Activated CD8-positive, alpha-beta memory T cell treated with anti-CD3 and anti-CD28 coated beads, Interleukin-2, amount 10 ng/mL, durations not matched to agents 7 days and 5 days (primary cell): ENCODE measurements around the gene APBA3. TPM values are rescaled to one million over a fixed set of nuclear protein-coding genes. Genes with fewer than 3 reads are reported as not detected.
A peak's percentile ranks its signal among the peaks of the same experiment; 100 is the strongest.

ENCODE experiments used
- ATAC-seq: fragments of 150-1000 bp; cut with Tn5 transposase; one replicate; pipeline ENCODE4 v1.10.0; 2021; ENCODE audit warnings: moderate library complexity
- CTCF ChIA-PET: fragments of 350-600 bp; sonication (Branson Sonifier 250); formaldehyde crosslinking; loops from one replicate; lab custom pipeline; 2021; ENCODE audit warnings: antibody characterized with exemption; lab: Charles Lee
- DNase-seq: peaks from one replicate; pipeline ENCODE4 v3.0.0-alpha.2; 2020
- H3K27ac Mint-ChIP-seq: one replicate; pipeline ENCODE4 v1.8.0; 2021; ENCODE audit warnings: mild to moderate bottlenecking, mixed read lengths
- H3K27me3 Mint-ChIP-seq: one replicate; pipeline ENCODE4 v1.8.0; 2021; ENCODE audit warnings: mixed read lengths
- H3K36me3 Mint-ChIP-seq: one replicate; pipeline ENCODE4 v1.8.0; 2021; ENCODE audit warnings: mild to moderate bottlenecking, mixed read lengths
- H3K4me1 Mint-ChIP-seq: one replicate; pipeline ENCODE4 v1.8.0; 2021; ENCODE audit warnings: mixed read lengths
- H3K4me3 Mint-ChIP-seq: one replicate; pipeline ENCODE4 v1.8.0; 2021; ENCODE audit warnings: mild to moderate bottlenecking, moderate library complexity, mixed read lengths
- H3K9me3 Mint-ChIP-seq: one replicate; pipeline ENCODE4 v1.8.0; 2022; ENCODE audit warnings: low read depth, mixed read lengths
- total RNA-seq, 2 experiments: library from RNA; stranded (reverse); gene quantifications; one replicate each; pipeline ENCODE4 v1.2.3, GENCODE V29; 2021

The APBA3 gene
- total RNA-seq, 2 experiments from 2014 or later: 50.3 to 65.5 TPM

DNA sequence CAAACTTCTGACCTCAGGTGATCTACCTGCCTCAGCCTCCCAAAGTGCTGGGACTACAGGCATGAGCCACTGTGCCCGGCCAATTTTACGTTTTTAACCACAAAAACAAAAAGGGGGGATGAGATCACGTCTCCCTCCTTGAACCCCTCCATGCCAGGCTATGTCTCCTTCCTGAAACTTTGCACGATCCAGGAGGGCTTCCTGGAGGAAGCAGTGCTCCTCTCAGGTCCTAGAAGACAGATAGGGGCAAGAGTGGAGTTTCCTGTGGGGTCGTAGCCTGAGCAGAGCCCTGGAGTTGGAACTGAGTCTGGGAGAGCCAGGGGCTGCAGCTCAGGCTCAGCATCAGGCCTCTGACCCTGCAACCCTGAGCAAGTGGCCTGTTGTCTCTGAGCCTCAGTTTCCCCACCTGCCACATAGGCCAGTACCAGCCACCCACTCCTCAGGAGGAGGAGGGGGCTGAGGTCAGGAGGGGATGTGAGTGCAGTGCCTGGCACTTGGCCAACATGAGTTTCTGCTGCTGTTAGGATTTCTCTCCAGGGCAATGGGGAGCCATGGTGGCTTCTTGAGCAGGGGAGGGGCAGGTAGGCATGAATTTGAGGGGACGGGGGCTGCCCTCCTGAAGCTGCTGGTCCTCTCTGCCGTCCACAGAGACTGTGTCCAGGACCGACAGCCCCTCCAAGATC lies 16.0 kb downstream of the APBA3 start:
- CTCF ChIA-PET: no interaction called here
- H3K9me3 Mint-ChIP-seq: no peaks in the 10 kb centered on the region
- peaks cover 6% of the 10 kb centered on the region for H3K36me3 Mint-ChIP-seq
- no peak for DNase-seq
- H3K4me3 Mint-ChIP-seq: no peak overlapping the region
- H3K27me3 Mint-ChIP-seq: no peaks in the 10 kb centered on the region
- no peaks in the 10 kb centered on the region for H3K4me1 Mint-ChIP-seq
- H3K27ac Mint-ChIP-seq: no peak overlapping the region
- ATAC-seq: no peak

DNA sequence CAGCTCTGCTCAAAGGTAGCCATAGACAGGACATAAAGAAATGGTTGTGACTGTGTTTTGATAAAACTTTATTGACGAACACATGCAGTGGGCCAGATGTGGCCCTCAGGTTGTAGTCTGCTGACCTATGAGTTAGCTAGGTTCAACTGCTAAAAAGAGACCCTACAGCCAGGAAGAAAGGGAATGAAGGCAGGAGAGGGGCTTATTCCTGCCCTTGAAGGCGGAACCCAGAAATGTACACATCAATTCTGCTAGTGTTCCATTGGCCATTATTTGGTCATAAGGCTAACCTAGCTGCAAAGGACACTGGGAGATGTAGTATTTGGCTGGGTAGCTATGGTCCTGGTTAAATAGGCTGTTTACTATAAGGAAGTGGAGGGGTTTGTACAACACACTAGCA lies 18.0 kb downstream of the APBA3 start:
- CTCF ChIA-PET: interaction anchor here (1.1 kb wide), 1 partner anchor 19 kb away, joined by 4 read pairs; the partner anchor contains the start of gene MRPL54
- H3K9me3 Mint-ChIP-seq: no peaks in the 10 kb centered on the region
- H3K27ac Mint-ChIP-seq: no peak overlapping the region
- H3K4me1 Mint-ChIP-seq: peaks cover 11% of the 10 kb centered on the region
- no peaks in the 10 kb centered on the region for H3K27me3 Mint-ChIP-seq
- no peak overlapping the region for H3K4me3 Mint-ChIP-seq
- no peak for ATAC-seq
- no peak for DNase-seq
- H3K36me3 Mint-ChIP-seq: no peaks in the 10 kb centered on the region

DNA sequence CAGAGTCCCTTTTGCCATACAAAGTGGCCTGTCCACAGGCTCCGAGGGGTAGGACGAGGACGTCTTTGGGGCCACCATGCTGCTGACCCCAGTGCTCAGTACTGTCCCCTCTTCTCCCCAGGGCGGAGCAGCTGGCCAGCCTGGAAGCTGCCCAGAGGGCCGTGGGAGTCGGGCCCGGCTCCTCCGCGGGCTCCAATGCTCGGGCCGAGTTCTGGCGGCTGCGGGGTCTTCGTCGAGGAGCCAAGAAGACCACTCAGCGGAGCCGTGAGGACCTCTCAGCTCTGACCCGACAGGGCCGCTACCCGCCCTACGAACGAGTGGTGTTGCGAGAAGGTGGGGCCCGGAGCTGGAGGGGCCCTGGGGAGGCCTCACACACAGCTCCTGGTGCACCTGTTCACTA lies 21.1 kb downstream of the APBA3 start:
- DNase-seq (no peak), ATAC-seq (no peak)
- Mint-ChIP-seq H3K9me3 (no peaks in the 10 kb centered on the region), H3K27ac (no peak overlapping the region), H3K4me3 (no peak overlapping the region), H3K27me3 (no peaks in the 10 kb centered on the region), H3K36me3 (no peaks in the 10 kb centered on the region), H3K4me1 (peaks cover 15% of the 10 kb centered on the region)
- CTCF ChIA-PET: no interaction called here

DNA sequence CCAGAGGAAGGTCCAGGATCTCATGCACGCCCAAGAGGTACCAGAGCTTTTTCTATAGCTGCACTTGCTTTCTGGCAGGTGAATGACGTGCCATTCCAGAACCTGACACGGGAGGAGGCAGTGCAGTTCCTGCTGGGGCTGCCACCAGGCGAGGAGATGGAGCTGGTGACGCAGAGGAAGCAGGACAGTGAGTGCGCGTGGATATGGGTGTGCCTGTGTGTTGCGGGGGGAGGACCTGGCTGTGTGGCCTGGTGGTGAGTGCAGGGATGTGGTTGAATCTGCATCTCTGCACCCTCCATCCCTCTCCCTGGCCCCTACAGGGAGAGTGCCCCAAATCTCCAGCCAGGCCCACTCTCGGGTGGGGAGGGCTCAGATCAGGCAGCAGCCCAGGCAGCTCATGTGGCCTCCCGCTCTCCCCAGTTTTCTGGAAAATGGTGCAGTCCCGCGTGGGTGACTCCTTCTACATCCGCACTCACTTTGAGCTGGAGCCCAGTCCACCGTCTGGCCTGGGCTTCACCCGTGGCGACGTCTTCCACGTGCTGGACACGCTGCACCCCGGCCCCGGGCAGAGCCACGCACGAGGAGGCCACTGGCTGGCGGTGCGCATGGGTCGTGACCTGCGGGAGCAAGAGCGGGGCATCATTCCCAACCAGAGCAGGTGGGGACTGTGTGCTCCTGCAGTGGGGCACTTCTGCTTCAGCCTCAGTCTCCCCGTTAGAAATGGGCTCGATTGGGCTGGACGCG lies 22.8 kb downstream of the APBA3 start:
- Mint-ChIP-seq H3K4me1 (peaks cover 15% of the 10 kb centered on the region), H3K4me3 (no peak overlapping the region), H3K9me3 (no peaks in the 10 kb centered on the region), H3K27ac (peak overlapping the region; percentile 79), H3K27me3 (no peaks in the 10 kb centered on the region), H3K36me3 (no peaks in the 10 kb centered on the region)
- no peak for DNase-seq
- CTCF ChIA-PET: interaction anchor here (0.8 to 1.5 kb wide), 3 partner anchors 24 to 111 kb away, joined by 3 to 4 read pairs (median 3); partner anchors contain the start of gene MRPL54
- peak; percentile 27 for ATAC-seq

DNA sequence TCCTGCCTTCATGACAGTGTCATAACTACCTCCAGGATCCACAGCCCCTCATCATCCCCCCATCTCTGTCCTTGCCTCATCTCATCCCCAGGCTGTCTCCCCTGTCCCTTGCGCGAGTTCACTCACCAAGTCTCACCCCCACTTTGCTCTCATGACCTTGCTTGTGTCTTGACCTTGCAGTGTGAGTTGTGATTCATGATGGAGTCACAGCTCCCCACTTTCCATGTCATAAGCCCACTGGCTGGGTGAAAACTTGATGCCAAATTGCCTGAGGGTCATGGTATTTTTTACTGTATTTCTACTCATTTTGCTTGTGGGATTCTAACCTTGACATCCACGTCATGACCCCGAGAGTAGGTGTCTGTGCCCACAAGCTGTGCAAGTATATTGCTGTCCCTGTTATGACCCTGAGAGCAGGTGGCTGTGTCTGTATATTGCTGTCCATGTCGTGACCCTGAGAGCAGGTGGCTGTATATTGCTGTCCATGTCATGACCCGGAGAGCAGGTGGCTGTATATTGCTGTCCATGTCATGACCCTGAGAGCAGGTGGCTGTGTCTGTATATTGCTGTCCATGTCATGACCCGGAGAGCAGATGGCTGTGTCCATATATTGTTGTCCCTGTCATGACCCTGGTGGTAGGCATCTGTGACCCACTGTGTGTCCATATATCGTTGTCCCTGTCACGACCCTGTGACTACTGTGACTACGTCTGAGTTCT lies 23.8 kb downstream of the APBA3 start:
- Mint-ChIP-seq H3K27ac (no peak overlapping the region), H3K4me3 (no peak overlapping the region), H3K9me3 (no peaks in the 10 kb centered on the region), H3K27me3 (no peaks in the 10 kb centered on the region), H3K36me3 (no peaks in the 10 kb centered on the region), H3K4me1 (peaks cover 15% of the 10 kb centered on the region)
- no peak for ATAC-seq
- CTCF ChIA-PET: interaction anchor here (0.8 to 1.0 kb wide), 2 partner anchors 85 to 112 kb away, joined by 3 read pairs; no protein-coding TSS in a partner anchor
- DNase-seq: no peak

DNA sequence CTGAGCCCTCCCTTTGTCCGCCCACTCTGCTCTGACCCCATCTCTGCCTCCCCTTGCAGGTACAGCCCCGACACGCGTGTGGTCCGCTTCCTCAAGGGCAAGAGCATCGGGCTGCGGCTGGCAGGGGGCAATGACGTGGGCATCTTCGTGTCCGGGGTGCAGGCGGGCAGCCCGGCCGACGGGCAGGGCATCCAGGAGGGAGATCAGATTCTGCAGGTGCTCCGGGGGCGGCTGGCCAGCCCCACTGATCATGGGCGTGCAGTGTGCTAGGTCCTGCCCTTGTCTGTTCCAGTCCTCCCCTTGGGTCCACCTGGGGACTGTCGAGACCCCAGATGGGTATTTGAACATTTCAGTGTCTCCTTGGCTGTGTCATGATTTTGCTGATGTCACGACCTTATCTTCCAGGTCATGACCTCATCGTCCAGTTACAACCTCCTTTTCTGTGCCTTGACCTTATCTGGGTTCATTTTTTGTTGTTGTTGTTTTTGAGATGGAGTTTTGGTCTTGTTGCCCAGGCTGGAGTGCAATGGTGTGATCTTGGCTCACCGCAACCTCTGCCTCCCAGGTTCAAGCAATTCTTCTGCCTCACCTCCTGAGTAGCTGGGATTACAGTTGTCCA lies 25.3 kb downstream of the APBA3 start:
- DNase-seq (no peak), ATAC-seq (no peak)
- Mint-ChIP-seq H3K36me3 (no peaks in the 10 kb centered on the region), H3K9me3 (no peaks in the 10 kb centered on the region), H3K27me3 (no peaks in the 10 kb centered on the region), H3K27ac (no peak overlapping the region), H3K4me1 (peaks cover 15% of the 10 kb centered on the region), H3K4me3 (no peak overlapping the region)
- CTCF ChIA-PET: no interaction called here

DNA sequence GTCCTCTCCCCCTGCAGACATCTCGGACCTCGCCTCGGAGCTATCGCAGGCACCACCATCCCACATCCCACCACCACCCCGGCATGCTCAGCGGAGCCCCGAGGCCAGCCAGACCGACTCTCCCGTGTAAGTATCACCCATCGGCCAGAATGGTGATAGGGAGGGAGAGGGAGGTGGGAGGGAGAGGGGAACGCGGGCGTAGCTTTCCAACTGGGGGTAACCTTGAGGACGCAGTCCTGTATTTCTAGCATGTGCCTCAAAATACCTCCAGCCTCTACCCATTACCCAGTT lies 27.2 kb downstream of the APBA3 start:
- no peak overlapping the region for H3K4me3 Mint-ChIP-seq
- H3K4me1 Mint-ChIP-seq: peaks cover 9% of the 10 kb centered on the region
- DNase-seq: no peak
- ATAC-seq: no peak
- no peaks in the 10 kb centered on the region for H3K27me3 Mint-ChIP-seq
- H3K36me3 Mint-ChIP-seq: no peaks in the 10 kb centered on the region
- H3K27ac Mint-ChIP-seq: no peak overlapping the region
- CTCF ChIA-PET: interaction anchor here (1.7 kb wide), 1 partner anchor 16 kb away, joined by 3 read pairs; no protein-coding TSS in a partner anchor
- H3K9me3 Mint-ChIP-seq: no peaks in the 10 kb centered on the region

DNA sequence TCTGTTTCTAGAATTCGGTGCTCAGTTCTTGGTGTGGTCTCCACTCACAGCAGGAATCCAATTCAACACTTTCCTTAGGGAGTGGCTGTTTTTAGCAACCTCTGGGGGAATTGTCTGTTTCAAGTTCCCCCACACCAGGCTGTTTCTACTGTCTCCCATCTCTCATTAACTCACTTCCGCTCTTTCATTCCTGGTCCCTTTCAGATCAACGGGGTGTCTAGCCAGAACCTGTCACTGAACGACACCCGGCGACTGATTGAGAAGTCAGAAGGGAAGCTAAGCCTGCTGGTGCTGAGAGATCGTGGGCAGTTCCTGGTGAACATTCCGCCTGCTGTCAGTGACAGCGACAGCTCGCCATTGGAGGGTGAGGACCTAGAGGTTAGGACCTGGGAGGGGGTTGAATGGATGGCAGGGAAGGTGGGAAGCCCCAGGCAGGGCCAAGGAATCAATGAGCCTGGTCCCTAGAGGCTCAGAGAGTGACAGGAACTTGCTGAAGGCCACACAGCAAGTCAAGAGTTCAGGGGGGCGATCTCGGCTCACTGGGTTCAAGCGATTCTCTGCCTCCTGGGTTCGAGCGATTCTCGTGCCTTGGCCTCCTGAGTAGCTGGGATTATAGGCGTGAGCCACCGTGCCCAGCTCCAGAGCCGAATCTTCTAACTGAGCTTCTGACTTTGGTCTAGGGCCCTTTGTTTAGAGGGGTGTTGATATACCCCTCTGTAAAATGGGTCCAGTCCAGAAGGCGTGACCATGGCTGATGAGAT lies 27.8 kb downstream of the APBA3 start:
- Mint-ChIP-seq H3K36me3 (no peaks in the 10 kb centered on the region), H3K9me3 (no peaks in the 10 kb centered on the region), H3K4me3 (no peak overlapping the region), H3K27ac (no peak overlapping the region), H3K4me1 (peaks cover 5% of the 10 kb centered on the region), H3K27me3 (no peaks in the 10 kb centered on the region)
- ATAC-seq (no peak), DNase-seq (no peak)
- CTCF ChIA-PET: interaction anchor here (1.7 kb wide), 1 partner anchor 16 kb away, joined by 3 read pairs; no protein-coding TSS in a partner anchor

DNA sequence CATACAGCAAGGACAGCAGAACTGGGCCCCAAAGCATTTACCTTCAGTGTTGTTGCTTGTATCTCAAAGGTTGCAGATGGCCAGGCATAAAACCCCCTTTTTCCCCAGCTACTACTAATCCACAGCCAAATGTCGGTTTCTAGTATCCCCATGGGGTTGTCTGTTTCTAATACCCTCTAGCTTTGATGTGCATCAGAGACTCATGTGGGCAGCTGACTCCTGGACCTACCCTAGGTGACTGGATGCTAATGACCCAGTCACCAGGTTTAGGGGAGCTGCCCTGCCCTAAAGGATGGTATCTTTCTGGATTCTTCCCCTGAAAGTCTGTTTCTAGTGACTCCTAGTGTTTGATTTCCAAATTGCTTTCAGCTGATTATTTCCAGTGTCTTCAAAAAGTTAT lies 29.4 kb downstream of the APBA3 start:
- DNase-seq (no peak), ATAC-seq (no peak)
- Mint-ChIP-seq H3K4me3 (no peak overlapping the region), H3K4me1 (no peaks in the 10 kb centered on the region), H3K27me3 (no peaks in the 10 kb centered on the region), H3K36me3 (no peaks in the 10 kb centered on the region), H3K9me3 (no peaks in the 10 kb centered on the region), H3K27ac (no peak overlapping the region)
- CTCF ChIA-PET: interaction anchor here (0.8 kb wide), 1 partner anchor 16 kb away, joined by 3 read pairs; no protein-coding TSS in a partner anchor

DNA sequence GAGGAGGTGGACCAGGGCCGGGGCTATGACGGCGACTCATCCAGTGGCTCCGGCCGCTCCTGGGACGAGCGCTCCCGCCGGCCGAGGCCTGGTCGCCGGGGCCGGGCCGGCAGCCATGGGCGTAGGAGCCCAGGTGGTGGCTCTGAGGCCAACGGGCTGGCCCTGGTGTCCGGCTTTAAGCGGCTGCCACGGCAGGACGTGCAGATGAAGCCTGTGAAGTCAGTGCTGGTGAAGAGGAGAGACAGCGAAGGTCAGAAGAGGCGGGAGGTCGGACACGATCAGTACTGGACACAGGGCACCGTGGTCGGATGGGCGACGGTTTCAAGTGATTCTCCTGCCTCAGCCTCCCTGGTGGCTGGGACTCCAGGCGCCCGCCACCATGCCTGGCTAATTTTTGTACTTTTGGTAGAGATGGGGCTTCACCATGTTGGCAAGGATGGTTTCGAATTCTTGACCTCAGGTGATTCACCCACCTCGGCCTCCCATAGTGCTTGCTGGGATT lies 31.0 kb downstream of the APBA3 start:
- Mint-ChIP-seq H3K36me3 (no peaks in the 10 kb centered on the region), H3K27me3 (no peaks in the 10 kb centered on the region), H3K27ac (no peak overlapping the region), H3K4me3 (no peak overlapping the region), H3K4me1 (no peaks in the 10 kb centered on the region), H3K9me3 (no peaks in the 10 kb centered on the region)
- CTCF ChIA-PET: interaction anchor here (1.1 kb wide), 1 partner anchor 58 kb away, joined by 3 read pairs; no protein-coding TSS in a partner anchor
- DNase-seq: no peak
- no peak for ATAC-seq

DNA sequence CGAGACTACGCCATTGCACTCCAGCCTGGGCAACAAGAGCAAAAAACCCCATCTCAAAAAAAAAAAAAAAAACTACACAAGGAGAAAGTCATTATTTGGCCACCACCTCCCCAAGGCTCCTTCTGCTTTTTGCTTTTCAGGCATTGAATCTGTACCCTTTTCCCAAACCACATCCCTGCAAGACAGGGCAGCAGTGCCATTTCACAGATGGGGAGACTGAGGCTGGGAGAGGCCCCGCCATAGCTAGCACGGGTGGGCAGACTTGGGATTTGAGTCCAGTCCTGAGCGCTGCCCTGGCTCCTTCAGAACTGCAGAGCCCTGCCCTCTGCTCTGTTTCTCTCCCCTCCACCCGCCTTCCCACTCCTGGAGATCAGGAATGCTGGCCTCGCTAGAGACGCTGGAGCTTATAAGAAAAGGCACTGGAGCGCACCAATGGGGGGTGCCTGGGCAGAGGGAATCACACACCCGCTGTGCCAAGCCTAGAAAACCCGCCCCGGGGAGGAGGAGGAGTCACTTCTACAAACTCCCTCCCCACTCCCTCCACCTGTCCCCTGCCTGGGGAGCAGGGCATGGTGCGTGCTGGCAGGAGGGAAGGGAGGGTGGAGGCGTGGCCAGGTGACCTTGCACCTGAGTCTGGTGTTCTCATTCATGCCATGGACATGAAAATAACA lies 35.7 kb downstream of the APBA3 start:
- CTCF ChIA-PET: no interaction called here
- Mint-ChIP-seq H3K27ac (no peak overlapping the region), H3K4me1 (peaks cover 6% of the 10 kb centered on the region)

DNA sequence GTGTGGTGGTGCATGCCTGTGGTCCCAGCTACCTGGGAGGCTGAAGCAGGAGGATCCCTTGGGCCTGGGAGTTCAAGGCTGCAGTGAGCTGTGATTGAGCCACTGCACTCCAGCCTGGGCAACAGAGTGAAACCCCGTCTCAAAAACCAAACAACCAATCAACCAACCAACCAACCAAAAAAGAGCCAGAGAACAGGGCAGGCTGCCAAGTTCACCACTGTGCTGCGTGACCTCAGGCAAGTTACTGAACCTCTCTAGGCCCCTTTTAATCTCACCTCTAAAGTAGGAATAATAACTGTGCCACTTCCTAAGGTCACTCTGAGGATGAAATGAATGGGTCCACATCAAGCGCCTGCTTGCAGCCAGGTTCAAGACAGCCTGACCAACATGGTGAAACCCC lies 36.4 kb downstream of the APBA3 start:
- DNase-seq (no peak), ATAC-seq (no peak)
- H3K4me1 Mint-ChIP-seq: peaks cover 6% of the 10 kb centered on the region
- no peaks in the 10 kb centered on the region for H3K36me3 Mint-ChIP-seq
- no peak overlapping the region for H3K4me3 Mint-ChIP-seq
- no peak overlapping the region for H3K27ac Mint-ChIP-seq
- peaks cover 26% of the 10 kb centered on the region for H3K27me3 Mint-ChIP-seq
- H3K9me3 Mint-ChIP-seq: no peaks in the 10 kb centered on the region
- CTCF ChIA-PET: no interaction called here

More for the DNA sequence above, 35.7 kb downstream of the APBA3 start:
- Mint-ChIP-seq H3K9me3 (no peaks in the 10 kb centered on the region), H3K36me3 (no peaks in the 10 kb centered on the region), H3K4me3 (no peak overlapping the region), H3K27me3 (peaks cover 21% of the 10 kb centered on the region)
- DNase-seq (no peak), ATAC-seq (no peak)
